ENCODE results near the gene SCN10A. TPM values are rescaled to one million over a fixed set of nuclear protein-coding genes. Genes with fewer than 3 reads are reported as not detected.

The SCN10A gene
- total RNA-seq, 4 donors from 2014 or later: not detected

DNA sequence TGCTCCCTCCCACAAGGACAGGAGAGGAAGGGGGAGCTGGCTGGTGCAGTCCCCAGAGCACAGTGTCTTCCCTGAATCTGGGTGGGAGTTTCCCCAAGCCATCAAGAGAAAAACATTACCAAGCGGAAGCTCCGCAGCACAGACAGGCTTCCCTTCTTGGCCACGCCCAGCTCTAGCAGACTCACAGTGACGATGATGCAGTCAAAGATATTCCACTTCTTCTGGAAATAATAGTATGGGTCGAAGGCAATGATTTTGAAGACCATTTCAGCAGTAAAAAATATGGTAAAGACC, 76.7 kb downstream of the SCN10A start:
- no peaks in the 10 kb centered on the region for H3K36me3 ChIP-seq
- H3K4me1 ChIP-seq: no peaks in the 10 kb centered on the region
- no peaks in the 10 kb centered on the region for H3K9me3 ChIP-seq
- no peak overlapping the region for H3K4me3 ChIP-seq
- WGBS, 2 donors: 37 to 51% methylated on average over 2 to 5 of the region's 5 CpGs
- H3K27me3 ChIP-seq: no peaks in the 10 kb centered on the region
- TF ChIP-seq, protein P1, sequence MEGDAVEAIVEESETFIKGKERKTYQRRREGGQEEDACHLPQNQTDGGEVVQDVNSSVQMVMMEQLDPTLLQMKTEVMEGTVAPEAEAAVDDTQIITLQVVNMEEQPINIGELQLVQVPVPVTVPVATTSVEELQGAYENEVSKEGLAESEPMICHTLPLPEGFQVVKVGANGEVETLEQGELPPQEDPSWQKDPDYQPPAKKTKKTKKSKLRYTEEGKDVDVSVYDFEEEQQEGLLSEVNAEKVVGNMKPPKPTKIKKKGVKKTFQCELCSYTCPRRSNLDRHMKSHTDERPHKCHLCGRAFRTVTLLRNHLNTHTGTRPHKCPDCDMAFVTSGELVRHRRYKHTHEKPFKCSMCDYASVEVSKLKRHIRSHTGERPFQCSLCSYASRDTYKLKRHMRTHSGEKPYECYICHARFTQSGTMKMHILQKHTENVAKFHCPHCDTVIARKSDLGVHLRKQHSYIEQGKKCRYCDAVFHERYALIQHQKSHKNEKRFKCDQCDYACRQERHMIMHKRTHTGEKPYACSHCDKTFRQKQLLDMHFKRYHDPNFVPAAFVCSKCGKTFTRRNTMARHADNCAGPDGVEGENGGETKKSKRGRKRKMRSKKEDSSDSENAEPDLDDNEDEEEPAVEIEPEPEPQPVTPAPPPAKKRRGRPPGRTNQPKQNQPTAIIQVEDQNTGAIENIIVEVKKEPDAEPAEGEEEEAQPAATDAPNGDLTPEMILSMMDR (IDR thresholded peaks at IDR 0.05): no peak
- no peak for TF ChIP-seq POLR2A (IDR thresholded peaks at IDR 0.05)
- H3K27ac ChIP-seq: no peak overlapping the region
- intact Hi-C loops (cut with DNase I): no loop called here
- DNase-seq: no peak

- no peaks in the 10 kb centered on the region for H3K4me1 ChIP-seq
- no peak overlapping the region for H3K4me3 ChIP-seq
- H3K9me3 ChIP-seq: no peaks in the 10 kb centered on the region
- no peak for TF ChIP-seq POLR2A (IDR thresholded peaks at IDR 0.05)
- TF ChIP-seq, protein P1 (IDR thresholded peaks at IDR 0.05): peak in 3 of 6 experiments; percentile 24 to 39 (median 26)
- no peak for DNase-seq
- intact Hi-C loops (cut with DNase I): no loop called here
- H3K36me3 ChIP-seq: no peaks in the 10 kb centered on the region
- 55 to 67% methylated on average over 8 to 9 of the region's 13 CpGs for WGBS, 2 donors
- no peak overlapping the region for H3K27ac ChIP-seq
- H3K27me3 ChIP-seq: no peaks in the 10 kb centered on the region
Measured at GRCh38 chr3:38738630-38739395, 77.2 kb downstream of the SCN10A start.

DNA sequence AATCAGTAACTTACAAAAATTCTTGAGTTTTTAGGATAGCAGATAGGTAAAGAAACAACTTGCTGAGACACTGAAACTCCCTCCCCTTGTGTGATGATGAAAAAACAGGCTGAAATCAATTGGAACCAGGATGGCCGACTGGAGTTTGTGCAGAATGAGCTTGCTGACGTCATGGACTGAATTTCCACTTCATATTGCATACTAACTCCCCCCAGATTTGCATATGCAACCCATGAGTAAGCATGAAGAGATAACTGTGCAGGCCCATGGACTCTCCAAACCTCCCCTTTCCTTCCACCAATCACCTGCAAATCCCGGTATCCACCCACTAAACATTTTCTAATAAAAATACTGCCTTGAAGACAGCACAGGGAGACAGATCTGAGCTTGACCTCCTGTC, 84.5 kb downstream of the SCN10A start:
- Histone ChIP-seq H3K4me1 (no peaks in the 10 kb centered on the region), H3K9me3 (no peaks in the 10 kb centered on the region), H3K36me3 (no peaks in the 10 kb centered on the region), H3K27me3 (no peaks in the 10 kb centered on the region), H3K27ac (no peak overlapping the region), H3K4me3 (no peak overlapping the region)
- no peak for TF ChIP-seq POLR2A (IDR thresholded peaks at IDR 0.05)
- TF ChIP-seq, protein P1 (IDR thresholded peaks at IDR 0.05): no peak
- DNase-seq: no peak
- WGBS, 2 donors: 57 to 68% methylated on average over 3 of the region's 3 CpGs
- intact Hi-C loops (cut with DNase I): no loop called here

- no peak for DNase-seq
- H3K27ac ChIP-seq: no peak overlapping the region
- H3K4me3 ChIP-seq: no peak overlapping the region
- H3K27me3 ChIP-seq: no peaks in the 10 kb centered on the region
- intact Hi-C loops (cut with DNase I): no loop called here
- TF ChIP-seq POLR2A (IDR thresholded peaks at IDR 0.05): no peak
- TF ChIP-seq, protein P1 (IDR thresholded peaks at IDR 0.05): no peak
- no peaks in the 10 kb centered on the region for H3K9me3 ChIP-seq
- no peaks in the 10 kb centered on the region for H3K4me1 ChIP-seq
- H3K36me3 ChIP-seq: no peaks in the 10 kb centered on the region
Measured at GRCh38 chr3:38730281-38730680, 85.7 kb downstream of the SCN10A start.

GRCh38 chr3:38728008-38728407, 88.0 kb downstream of the SCN10A start:
- no peak overlapping the region for H3K4me3 ChIP-seq
- H3K9me3 ChIP-seq: no peaks in the 10 kb centered on the region
- intact Hi-C loops (cut with DNase I): no loop called here
- no peak for TF ChIP-seq POLR2A (IDR thresholded peaks at IDR 0.05)
- TF ChIP-seq, protein P1 (IDR thresholded peaks at IDR 0.05): no peak
- WGBS, 2 donors: 20 to 38% methylated on average over 1 of the region's 1 CpG
- no peaks in the 10 kb centered on the region for H3K4me1 ChIP-seq
- H3K27me3 ChIP-seq: no peaks in the 10 kb centered on the region
- no peak for DNase-seq
- H3K36me3 ChIP-seq: no peaks in the 10 kb centered on the region
- no peak overlapping the region for H3K27ac ChIP-seq

Measured in esophagus squamous epithelium (tissue), 5 donors.